Activated CD4-positive, alpha-beta T cell treated with anti-CD3 and anti-CD28 coated beads, Interleukin-2, amount 50 U/mL, for 16 hours (primary cell): ENCODE results near the gene DYSF.

Source experiments
- DNase-seq: peaks from one replicate; pipeline ENCODE4 v3.0.0-alpha.2; 2020

The DYSF gene

DNA sequence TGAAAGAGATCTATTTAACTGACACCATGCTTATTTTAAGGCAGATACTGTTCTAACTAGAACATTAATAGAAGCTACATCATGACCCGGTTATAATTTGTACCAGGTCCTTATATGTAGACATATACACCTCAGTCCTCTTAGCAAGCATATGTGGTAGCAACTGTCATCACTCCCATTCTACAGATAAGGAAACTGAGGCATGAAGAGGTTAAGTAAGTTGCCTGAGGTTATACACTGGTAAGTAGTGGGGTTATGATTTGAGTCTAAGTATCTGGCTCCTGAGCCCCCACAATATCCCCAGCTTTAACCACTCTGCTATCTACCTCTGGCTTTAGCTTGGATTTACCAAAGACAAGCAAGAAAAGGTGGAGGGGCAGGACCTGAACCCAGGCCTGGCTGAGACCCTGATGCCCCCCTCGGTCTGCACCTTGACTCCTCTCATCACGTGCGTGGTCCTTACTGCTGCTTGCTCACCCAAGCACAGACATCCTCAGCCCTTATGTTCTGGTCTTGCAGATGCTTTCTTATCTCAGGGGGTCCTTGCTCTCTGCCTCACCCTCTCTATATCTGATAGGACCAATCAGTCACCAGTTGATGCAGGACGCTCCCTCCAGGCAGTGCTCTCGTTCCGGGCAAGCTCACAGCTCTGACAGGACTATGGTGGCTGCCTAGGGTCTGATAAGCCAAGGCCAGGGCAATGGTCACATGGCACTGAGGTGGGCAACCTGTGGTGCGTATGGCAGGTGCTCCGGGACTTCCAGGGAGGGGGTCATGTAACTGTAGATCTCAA, 4.0 kb downstream of the DYSF start:
- DNase-seq: no peak

DNA sequence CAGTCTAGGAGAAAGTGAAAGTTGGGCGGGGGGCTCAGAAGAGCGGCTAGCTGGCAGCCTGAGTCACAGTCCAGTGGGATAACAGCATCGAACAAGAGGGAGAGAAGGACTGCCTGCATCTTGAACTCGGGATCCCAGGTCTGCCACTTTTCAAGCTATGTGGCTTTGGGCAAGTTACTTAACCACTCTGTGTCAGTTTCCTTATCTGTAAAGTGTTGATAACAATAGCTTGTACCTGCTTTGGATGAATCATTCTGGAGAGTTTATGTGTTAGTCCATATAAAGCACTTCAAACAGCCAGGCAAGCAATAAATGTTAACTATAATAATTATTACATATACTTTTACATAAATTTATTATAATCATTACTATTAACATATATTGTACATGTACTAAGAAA, 4.6 kb downstream of the DYSF start:
- DNase-seq: no peak

DNA sequence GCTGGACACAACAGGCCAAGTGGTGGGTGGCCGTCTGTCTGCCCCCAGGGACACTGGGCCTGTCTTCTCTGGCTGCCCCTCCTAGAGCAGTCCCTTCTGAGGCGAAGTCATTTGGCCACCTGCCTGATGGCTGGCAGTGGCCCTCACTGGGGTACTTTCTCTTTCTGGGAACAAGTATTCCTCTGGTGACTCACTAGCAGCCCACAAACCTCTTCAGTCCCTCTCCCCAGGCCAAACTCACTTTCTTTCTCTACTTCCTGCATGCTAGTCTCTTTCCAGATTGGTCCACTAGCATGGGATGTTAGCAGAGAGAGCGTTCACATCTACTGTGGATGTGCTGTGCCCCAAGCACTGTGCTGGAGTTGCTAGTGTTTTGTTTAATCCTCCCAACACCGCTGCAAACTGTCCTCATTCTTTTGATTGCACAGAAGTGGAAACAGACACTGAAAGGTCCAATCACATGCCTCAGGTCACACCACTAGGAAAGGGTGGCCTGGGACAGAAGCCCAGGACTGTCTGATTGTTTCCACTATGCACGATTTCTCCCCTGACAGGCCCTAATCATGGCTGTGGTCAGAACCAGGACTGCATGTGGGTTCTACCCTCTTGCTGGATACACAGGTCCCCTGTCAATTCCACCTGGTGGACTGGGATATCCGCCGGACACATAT, 5.2 kb downstream of the DYSF start:
- DNase-seq: no peak

DNA sequence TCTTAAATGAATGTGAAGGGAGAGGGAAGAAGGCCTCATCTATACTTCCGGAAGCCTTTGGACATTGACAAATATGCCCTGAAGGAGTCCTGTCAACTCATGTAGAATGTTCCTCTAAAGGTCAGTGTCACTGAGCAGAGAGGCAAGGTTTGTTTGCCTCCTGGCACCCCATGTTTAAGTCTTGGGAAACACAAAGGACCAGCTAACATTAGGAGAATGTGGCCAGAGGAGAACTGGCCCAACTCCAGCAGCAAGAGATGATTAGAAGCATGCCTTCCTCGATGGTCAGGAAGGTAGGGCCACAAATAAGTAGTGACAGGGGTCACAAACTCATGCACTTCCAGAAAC, 5.7 kb downstream of the DYSF start:
- no peak for DNase-seq

DNA sequence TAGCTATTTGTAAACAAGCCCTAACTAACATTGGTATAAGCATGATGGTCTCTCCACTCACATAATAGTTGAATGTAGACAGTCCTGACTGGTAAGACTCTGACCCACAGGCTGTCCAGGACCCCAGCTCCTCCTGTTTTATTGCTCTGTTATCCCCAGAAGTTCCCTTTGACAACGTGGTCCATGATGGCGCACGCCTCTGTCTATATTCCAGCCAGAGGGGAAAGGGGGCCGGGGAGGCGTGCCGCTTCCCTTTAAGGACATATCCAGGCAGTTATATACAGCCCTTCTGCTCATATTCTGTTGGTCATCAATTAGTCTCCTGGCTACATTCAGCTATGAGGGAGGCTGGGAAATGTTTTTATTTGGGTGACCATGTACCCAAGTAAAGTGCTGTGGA, 6.7 kb downstream of the DYSF start:
- no peak for DNase-seq

DNA sequence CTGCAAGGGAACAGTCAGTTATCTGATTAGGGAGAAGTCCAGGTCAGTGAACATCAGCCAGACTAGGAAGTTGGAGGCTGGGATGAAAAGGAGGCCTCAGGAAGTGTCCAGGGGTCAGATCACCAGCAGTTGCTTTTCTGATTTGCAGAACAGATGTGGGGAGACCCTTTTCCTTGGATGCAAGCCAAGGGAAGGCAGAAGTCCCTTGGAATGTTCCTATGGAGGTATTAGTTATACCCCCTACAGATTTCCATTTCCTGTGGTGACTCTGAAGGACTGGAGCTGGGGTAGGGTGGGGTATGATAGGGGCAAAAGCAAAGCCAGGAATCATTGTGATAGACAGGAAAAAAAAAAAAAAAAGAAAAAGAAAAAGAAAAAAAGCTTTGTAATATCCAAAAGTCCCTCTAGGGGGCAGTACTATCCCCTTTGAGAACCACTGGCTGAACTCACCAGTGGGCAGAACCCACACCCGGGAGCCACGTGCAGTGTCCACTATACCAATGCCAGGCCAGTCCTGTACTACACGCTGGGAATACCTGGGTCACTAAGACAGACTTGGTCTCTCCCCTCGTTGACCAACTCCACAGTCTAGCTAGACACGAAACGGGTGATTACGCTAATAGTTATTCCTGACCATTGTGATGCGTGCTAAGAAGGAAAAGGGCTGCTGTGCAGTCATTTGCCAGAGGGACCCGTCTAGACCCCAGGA, 7.4 kb downstream of the DYSF start:
- DNase-seq: no peak

DNA sequence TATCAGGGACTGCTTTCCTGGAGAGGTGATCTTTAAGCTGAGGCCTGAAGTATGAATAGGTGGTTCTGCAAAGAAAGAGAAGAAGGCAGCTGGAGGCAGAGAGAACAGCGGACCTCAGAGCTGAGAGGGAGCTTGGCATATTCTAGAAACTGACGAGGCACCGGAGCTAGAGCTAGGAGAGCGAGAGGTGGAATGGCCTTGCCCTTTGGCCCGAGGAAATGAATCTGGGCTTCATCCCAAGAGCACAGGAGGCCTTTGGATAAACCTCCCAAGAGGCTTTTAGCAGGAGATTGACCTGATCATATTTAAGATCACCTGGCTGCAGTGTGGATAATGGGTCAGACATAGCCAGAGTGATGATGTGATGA, 7.9 kb downstream of the DYSF start:
- DNase-seq: no peak

DNA sequence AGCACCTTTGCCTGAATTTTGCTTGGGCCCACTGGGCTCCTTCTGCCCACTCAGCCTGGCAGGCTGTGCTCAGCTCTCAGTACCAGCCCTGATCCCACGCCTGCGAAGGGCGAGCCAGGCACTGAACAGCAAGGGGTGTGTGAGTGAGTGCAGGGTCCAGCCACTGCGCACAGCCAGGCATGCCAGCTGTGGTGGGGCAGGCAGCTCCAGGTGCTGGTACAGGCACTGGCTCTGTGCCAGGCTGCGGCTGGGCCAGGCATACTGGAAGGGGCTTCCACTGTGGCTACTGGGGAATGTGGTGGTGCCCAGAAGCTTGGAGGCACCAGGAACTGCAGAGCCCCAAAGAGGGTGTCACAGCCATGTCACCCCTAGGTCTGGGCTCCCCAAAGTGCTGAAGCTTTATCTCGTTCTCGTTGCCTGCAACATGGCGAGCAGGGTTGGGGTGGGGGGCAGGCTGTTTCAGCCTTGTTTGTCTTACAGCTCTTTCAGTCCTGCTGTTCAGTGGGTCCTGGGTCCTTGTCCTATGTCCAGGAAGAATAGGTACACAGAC, 8.8 kb downstream of the DYSF start:
- no peak for DNase-seq

DNA sequence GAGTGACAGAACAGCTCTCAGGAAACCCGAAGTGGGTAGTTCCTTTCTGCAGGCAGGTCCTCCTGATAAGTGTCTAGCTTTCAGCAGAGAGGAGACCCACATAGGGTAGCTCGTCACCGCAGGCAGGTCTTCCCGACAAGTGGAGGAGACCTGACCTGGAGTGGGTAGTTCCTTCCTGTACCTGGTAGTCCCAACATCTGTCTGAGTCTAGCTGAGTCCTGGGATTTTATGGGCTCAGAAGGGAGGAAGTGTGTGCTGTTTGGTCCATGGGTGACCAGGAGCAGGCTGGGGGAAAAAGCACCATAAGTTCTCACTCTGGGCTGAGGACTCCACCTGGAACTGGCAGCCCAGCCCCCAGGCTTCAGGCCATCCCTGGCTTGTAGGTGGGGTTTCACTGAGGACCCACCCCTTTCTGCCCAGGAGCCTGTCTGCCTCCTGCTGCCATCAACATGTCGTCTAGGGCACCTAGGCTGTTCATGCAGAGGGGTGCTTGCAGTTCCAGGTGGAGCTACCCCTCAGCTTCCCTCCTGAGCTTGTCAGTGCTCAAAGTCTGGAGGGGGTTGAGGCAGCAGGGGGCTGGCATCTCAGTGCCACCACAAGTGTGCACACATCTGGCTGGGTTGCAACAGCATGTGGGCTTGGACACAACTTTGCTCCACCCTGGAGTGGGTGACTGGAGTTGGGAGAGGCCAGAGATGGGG, 9.4 kb downstream of the DYSF start:
- no peak for DNase-seq

DNA sequence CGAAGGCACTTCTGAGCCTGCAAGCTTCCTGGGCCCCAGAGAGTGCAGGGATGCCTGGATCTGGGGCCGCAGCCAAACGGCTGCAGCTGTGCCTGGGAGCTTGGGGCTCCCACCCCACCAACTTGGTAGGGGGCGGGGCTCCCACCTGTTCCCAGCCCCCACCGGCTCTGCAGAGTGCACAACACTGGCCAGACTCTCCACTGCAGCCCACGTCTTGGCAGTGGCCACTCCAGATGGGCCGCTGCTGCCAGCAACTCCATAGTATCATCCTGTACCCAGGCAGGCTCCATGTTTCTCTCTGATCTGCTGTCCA, 9.9 kb downstream of the DYSF start:
- no peak for DNase-seq

DNA sequence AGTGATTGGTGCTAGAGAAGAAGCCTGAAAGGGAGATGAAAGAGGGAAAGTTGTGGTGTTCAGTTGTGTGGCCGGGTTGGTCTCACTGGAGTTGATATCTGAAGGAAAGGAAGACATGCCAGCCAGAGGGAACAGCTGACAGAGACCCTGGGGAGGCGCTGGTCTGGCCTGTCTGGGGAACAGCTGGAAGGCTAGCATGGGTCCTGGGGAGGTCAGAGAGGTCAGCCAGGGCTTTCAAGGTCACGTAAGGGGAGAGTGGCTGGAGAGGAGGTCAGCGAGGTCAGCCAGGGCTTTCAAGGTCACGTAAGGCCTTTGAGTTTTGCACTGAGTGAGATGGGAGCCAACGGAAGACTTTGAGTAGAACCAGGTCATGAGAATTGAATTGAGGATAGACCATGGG, 11.0 kb downstream of the DYSF start:
- DNase-seq: no peak

DNA sequence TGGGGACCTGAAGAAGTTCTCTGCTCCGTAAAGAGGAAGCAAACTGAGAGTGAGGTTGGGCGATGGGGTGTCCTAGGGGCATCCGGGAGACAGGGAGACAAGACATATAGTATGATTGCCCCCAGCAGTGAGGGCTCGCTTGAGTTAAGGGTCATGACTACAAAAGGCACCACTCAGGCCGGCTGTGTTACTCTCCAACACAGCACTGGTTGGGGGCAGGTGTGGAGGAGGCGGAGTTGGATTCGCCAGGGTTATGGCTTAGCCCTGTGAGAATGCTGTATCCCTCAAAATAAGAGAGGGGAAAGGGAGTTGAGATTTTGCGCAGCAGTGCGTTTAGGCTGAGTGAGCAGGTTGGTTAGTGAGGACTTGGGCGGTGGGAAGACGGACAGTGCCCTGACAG, 12.0 kb downstream of the DYSF start:
- no peak for DNase-seq

DNA sequence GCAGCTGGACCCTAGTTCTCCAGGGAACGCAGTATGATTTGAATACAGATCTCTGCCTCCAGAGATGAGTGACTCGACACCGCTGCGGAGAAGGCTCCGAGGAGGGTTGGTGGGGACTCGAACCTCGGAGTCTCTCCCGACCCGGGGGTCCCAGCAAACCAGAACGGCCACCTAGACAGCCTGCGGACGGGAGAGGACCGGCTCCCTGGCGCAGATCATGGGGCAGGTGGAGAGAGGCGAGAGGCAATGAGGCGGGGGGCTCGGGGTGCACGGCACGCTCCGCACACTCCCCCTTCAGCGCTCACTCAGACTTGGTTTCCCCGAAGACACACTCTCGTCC, 12.6 kb downstream of the DYSF start:
- DNase-seq: no peak

DNA sequence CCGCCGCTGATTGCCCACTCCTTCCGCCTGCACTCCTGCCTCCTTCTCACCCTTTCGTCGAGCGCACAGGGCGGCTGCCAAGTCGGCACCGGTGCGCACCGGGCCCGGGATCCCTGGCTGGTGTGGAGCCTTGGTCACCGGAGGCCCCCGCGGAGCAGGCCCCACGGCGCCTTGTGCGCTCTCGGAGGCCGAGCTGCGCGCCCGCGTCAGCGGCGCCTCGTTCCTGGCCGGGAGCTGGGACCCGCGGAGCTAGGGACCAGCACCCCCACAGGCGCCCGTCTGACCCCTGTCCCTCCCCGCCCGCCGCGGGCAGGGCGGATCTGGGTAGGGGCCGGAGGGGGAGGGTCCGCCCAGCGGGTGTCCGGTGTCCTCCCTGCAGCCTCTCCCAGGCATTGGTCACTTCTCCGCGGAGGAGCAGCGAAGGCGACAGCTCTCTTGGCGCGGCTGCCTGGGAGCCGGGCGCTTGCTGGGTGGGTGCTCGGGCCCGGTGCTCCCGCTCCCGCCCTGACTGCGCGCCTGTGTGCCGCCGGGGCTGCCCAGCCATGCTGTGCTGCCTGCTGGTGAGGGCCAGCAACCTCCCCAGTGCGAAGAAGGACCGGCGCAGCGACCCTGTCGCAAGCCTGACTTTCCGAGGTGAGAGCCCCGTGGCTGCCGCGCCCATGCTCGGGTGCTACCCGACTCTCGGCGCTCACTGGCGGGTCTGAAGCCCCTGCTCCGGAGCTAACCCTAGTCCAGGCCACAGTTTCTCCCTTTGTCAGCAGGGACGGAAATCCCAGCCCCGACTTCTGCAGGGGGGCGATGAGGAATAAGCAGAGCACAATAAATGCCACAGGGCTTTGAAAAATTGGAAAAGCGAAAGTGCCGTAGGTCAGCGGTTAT, 13.2 kb downstream of the DYSF start:
- DNase-seq: no peak

DNA sequence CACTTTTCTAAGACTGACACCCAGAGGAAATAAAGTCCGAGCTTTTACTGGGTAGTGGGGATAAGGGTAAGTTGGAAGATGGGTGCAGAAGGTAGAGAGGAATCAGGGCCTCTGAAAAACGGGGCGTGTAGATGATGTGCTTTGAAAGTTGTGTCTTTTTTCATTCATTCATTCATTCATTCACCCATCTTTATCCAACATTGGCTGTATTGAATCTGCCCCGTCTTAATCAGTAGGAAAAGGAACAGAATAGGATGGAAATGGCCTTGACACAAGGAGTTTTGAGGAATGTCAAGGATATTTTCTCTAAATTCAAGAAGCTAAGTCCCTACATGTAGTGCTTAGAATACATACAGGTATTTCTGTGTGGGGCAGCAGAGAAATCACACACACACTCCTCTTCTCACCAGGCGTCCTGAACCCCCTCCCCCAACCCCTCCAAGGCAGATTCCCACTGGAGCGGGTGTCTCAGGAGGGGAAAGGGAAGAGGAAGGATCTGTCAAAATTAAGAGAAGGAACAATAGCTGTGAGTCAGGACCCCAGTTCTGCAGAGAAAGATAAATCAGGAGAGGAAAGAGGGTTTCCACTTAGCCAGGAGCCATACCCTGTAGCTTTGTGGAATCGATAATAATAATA, 13.9 kb downstream of the DYSF start:
- DNase-seq: no peak

DNA sequence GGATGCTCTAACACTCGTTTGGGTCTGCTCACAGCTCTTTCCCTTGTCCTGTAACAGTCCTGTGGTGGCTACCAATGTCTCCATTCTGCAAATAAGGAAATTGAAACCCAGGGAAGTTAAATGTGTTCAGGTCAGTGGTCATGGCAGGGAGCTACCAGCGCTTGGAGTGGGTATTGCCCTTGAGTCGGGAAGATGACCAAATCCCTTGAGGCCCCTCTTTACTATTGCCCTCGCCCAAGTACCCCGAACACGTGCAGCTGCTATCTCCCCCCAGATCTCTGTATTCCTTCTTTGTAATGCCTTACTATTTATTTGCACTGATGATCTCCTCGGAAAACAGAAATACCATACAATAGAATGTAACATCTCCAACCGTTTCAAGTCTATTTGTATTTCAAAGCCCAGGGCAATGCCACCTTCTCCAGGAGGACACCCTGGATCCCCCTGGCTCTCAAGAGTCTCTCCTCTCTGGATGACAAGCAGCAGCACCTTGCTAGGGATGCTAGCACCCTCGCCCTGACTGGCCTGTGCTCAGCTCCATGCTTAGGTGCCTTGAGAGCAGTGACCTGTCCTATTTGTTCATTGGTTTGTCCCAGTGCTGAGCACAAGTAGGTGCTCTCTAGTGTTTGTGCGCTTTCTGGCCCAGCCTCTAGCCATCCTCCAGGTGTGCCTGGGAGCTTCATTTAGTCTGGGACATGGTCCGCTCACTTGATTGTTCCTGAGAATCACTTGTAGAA, 15.1 kb downstream of the DYSF start:
- DNase-seq: no peak

DNA sequence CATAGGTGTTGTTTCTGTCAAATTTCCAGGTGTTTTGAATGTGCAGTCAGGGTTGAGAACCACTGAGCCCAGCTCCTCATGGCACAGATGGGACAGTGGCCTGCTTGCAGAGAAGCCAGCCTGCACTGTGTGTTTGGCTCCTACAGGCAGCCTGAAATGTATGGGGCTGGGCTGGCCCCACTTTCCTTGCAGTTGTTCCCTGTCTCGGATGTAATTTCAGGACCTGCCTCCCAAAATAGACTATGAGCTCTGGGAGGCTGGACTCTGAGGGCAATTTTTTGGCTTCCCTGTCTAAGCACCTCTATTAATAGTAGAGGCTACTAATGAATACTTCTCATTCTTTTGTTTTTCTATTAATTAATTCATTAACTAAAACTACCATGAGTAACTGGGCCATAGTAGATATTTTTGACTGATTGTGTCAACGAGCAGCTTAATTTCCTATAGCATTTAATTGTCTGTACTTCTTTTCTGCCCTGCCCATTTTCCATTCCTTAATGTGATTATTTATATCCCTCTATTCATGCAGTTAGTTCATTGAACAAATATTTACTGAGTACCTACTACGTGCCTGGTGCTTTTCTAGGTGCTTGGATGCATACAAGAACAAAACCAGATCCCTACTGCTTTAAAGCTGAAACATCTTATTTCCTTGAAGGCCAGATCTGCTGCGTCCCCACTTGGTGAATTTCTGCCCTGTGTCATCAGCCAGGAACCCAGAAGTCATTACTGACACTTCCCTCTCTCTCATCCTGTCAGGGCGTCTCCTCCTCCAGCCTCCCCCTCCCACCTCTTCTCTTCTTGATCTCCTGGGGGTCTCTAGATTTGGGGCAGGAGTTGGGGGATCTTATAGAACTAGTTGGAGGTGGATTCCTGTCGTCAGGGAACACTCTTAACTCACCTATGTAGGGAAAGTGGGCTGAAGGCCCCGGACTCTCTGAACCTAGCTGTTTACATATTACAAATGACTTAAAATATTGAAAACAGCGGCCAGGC, 16.3 kb downstream of the DYSF start:
- DNase-seq: no peak

DNA sequence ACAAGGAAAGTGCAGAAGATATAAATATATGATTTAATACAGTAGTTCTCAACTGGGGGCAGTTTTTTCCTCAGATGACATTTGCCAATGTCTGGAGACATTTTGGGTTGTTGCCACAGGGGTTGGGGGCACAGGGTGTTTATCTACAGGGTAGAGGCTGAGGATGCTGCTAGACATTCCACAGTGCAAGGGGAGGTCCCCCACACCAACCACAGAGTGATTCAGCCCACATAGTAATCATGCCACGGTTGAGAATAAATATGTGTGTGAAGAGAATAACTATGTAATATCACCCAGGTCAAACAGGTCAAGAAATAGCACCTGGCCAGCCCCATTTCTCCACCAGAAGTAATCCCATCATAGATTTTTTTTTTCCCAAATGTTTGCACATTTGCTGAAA, 17.9 kb downstream of the DYSF start:
- no peak for DNase-seq

DNA sequence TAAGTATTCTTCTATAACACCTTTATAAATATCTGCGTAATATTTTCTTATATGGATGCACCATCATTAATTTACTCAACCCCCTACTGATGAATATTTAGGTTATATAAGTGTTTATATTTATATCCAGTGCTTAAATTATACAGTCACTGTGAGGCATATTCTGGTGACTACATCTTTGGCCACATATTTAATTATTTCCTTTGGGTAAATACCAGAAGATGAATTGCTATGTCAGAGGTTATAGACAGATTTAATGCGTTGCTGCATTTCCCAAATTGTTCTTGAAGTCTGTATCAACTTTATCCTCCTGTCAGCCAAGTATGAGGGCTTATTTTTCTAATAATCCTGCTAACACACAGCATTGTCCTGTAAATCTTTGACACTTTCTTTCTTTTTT, 18.7 kb downstream of the DYSF start:
- DNase-seq: no peak

DNA sequence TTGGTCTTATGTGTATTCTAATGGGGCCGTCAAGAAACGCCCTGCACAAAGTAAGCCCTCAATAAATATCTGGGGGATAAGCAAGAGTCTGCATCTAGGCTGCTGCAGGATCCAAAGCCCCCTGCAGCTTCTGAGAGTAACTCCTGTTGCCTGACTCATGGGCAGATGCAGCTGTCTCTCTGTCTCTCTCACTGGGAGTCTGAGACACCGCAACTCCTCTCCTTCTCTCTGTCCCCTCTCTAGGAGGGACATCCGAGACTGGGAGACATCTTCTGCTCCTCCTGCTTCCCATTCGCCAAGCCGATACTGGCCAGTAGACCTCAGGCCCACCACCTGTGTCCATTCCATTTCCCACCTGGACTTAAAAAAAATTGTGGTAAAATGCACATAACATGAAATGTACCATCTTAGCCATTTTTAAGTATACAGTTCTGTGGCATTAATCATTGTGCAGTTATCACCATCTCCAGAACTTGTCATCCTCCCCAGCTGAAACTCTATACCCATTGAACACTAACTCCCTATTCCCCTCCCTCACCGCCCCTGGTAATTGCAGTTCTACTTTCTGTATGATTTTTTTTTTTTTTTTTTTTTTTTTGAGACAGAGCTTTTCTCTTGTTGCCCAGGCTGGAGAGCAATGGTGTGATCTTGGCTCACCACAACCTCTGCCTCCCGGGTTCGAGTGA, 20.1 kb downstream of the DYSF start:
- no peak for DNase-seq
